DOHH2 (cell line): ENCODE results near the gene AUTS2.

Source experiments
- EZH2phosphoT487 ChIP-seq: fragments of 200-600 bp; sonication (generic); IDR thresholded peaks from 2 replicates; pipeline ENCODE4 v1.6.1; 2017; ENCODE audit warnings: borderline replicate concordance, mild to moderate bottlenecking, antibody characterized with exemption, low read length, moderate library complexity, mixed read lengths
- TF ChIP-seq, protein P1 (sequence below): fragments of 200-600 bp; sonication (generic); IDR thresholded peaks from one replicate; pipeline ENCODE4 v1.5.1; 2014; ENCODE audit warnings: antibody characterized with exemption, mild to moderate bottlenecking, low read depth, low read length; ENCODE audit not compliant: poor library complexity, severe bottlenecking

DNA sequence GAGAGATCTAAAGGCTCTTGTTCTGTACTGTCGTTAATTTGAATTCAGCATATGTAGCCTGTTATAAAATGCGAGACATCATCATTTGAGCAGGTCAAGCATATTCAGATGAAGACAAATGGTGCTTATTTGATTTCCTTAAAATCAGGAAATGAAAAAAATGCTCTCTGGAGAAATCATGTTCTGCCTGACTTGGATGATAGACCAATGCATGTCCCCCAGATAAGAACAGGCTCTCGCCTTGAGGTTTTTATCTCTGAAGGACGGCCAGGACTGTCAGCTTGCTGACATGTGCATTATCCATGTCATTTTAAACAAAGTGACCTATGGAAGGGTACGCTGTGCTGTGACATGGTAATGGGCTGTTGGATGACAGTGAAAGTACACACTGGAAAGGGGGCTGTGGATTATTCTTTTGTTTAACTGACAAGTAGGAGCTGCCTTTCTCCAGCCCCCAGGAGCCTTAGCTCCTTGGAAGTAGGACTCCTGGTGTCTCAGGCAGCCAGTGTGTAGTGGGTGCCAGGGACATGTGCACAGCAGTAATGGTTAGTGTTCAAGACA lies 838.6 kb downstream of the AUTS2 start:
- TF ChIP-seq, protein P1, sequence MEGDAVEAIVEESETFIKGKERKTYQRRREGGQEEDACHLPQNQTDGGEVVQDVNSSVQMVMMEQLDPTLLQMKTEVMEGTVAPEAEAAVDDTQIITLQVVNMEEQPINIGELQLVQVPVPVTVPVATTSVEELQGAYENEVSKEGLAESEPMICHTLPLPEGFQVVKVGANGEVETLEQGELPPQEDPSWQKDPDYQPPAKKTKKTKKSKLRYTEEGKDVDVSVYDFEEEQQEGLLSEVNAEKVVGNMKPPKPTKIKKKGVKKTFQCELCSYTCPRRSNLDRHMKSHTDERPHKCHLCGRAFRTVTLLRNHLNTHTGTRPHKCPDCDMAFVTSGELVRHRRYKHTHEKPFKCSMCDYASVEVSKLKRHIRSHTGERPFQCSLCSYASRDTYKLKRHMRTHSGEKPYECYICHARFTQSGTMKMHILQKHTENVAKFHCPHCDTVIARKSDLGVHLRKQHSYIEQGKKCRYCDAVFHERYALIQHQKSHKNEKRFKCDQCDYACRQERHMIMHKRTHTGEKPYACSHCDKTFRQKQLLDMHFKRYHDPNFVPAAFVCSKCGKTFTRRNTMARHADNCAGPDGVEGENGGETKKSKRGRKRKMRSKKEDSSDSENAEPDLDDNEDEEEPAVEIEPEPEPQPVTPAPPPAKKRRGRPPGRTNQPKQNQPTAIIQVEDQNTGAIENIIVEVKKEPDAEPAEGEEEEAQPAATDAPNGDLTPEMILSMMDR: no peak
- no peak for TF ChIP-seq EZH2phosphoT487
